ENCODE measurements around the gene LUC7L3. TPM values are rescaled to one million over a fixed set of nuclear protein-coding genes. Genes with fewer than 3 reads are reported as not detected.

Gene LUC7L3
- total and polyA plus RNA-seq, 2 of the 13 experiments (the other 11 are each of a cell fraction or from before 2014, with no cell fraction given): 108 to 120 TPM

GRCh38 chr17:50686494-50687199, 32.8 kb upstream of the LUC7L3 start (continued):
- peak; percentile 87 for TF ChIP-seq SKIL (CRISPR knock-in tag; IDR thresholded peaks at IDR 0.05; ENCODE audit: borderline replicate concordance)
- 0 out of 2 replicates have a peak, but pooled peaks have one; percentile 24 for TF ChIP-seq ATF6 (CRISPR knock-in tag; conservative IDR thresholded peaks at IDR 0.05)
- TF ChIP-seq PPARG (CRISPR knock-in tag; conservative IDR thresholded peaks at IDR 0.05): peak; percentile 58; the same call in 1 of the 2 replicates
- TF ChIP-seq ISX (CRISPR knock-in tag; conservative IDR thresholded peaks at IDR 0.05): no peak
- TF ChIP-seq DBP (CRISPR knock-in tag; IDR thresholded peaks at IDR 0.05; ENCODE audit: not compliant biosample characterization): no peak
- TF ChIP-seq E2F2 (CRISPR knock-in tag; IDR thresholded peaks at IDR 0.05; ENCODE audit: borderline replicate concordance): no peak
- TF ChIP-seq ZNF891 (CRISPR knock-in tag; IDR thresholded peaks at IDR 0.05): no peak; the same call in none of the 2 replicates
- peak; percentile 41; the same call in 1 of the 2 replicates for TF ChIP-seq GFI1 (CRISPR knock-in tag; IDR thresholded peaks at IDR 0.05; ENCODE audit: borderline replicate concordance)
- peak; percentile 72; the same call in 1 of the 2 replicates for TF ChIP-seq ZNF607 (CRISPR knock-in tag; IDR thresholded peaks at IDR 0.05; ENCODE audit: borderline replicate concordance)
- no peak for TF ChIP-seq SOX6 (IDR thresholded peaks at IDR 0.05)
- TF ChIP-seq SOX6 (CRISPR knock-in tag; IDR thresholded peaks at IDR 0.05): peak; percentile 92
- no peak; the same call in 1 of the 2 replicates for TF ChIP-seq MEF2D (CRISPR knock-in tag; IDR thresholded peaks at IDR 0.05)
- peak; percentile 23; the same call in 1 of the 2 replicates for TF ChIP-seq SAFB2 (CRISPR knock-in tag; IDR thresholded peaks at IDR 0.05; ENCODE audit: borderline replicate concordance, low read depth)
- TF ChIP-seq TIGD3 (CRISPR knock-in tag; IDR thresholded peaks at IDR 0.05; ENCODE audit: borderline replicate concordance): 0 out of 2 replicates have a peak, but pooled peaks have one; percentile 19
- peak; percentile 100 for TF ChIP-seq JUNB (CRISPR knock-in tag; IDR thresholded peaks at IDR 0.05; ENCODE audit: borderline replicate concordance)
- peak; percentile 84 for TF ChIP-seq DR1 (CRISPR knock-in tag; IDR thresholded peaks at IDR 0.05)
- TF ChIP-seq IKZF4 (CRISPR knock-in tag; IDR thresholded peaks at IDR 0.05; ENCODE audit: borderline replicate concordance, low read depth, not compliant biosample characterization): no peak
- TF ChIP-seq ZNF101 (CRISPR knock-in tag; IDR thresholded peaks at IDR 0.05; ENCODE audit: borderline replicate concordance, low read depth): no peak
- no peak for TF ChIP-seq ZNF850 (CRISPR knock-in tag; conservative IDR thresholded peaks at IDR 0.05)
- TF ChIP-seq ZNF333 (CRISPR knock-in tag; IDR thresholded peaks at IDR 0.05; ENCODE audit: borderline replicate concordance): no peak
- no peak; the same call in none of the 2 replicates for TF ChIP-seq MIER3 (CRISPR knock-in tag; IDR thresholded peaks at IDR 0.05; ENCODE audit: borderline replicate concordance)
